Parathyroid adenoma (tissue), 2 donors: ENCODE data around the gene CLRN3.

ENCODE experiments used
- H2AFZ ChIP-seq: fragments of 300-600 bp; sonication (generic); one replicate; pipeline ENCODE4 v1.7.0; 2017; ENCODE audit warnings: antibody characterized with exemption, mild to moderate bottlenecking
- H3K27ac ChIP-seq: fragments of 300-600 bp; sonication (generic); one replicate; pipeline ENCODE4 v1.7.0; 2017
- H3K27me3 ChIP-seq: fragments of 300-600 bp; sonication (generic); one replicate; pipeline ENCODE4 v1.7.0; 2017; ENCODE audit warnings: low read length; ENCODE audit not compliant: control insufficient read depth, insufficient read depth
- H3K36me3 ChIP-seq: fragments of 300-600 bp; sonication (generic); one replicate; pipeline ENCODE4 v1.7.0; 2017; ENCODE audit warnings: low read length; ENCODE audit not compliant: control insufficient read depth, insufficient read depth
- H3K4me1 ChIP-seq: fragments of 300-600 bp; sonication (generic); one replicate; pipeline ENCODE4 v1.7.0; 2017; ENCODE audit warnings: control low read depth
- H3K4me2 ChIP-seq: fragments of 300-600 bp; sonication (generic); one replicate; pipeline ENCODE4 v1.7.0; 2017; ENCODE audit warnings: low read length
- H3K4me3 ChIP-seq: fragments of 300-600 bp; sonication (generic); one replicate; pipeline ENCODE4 v1.7.0; 2017; ENCODE audit warnings: low read depth, low read length
- H3K79me2 ChIP-seq: fragments of 300-600 bp; sonication (generic); one replicate; pipeline ENCODE4 v1.7.0; 2017; ENCODE audit warnings: control low read depth
- H3K9ac ChIP-seq: fragments of 300-600 bp; sonication (generic); one replicate; pipeline ENCODE4 v1.7.0; 2017; ENCODE audit warnings: mild to moderate bottlenecking
- H3K9me3 ChIP-seq: fragments of 300-600 bp; sonication (generic); one replicate; pipeline ENCODE4 v1.7.0; 2017; ENCODE audit warnings: low read length; ENCODE audit not compliant: control insufficient read depth
- CTCF ChIP-seq: fragments of 300-600 bp; sonication (generic); IDR thresholded peaks from one replicate; pipeline ENCODE4 v1.7.0; 2017; ENCODE audit warnings: antibody characterized with exemption, mild to moderate bottlenecking
- donor health status: primary hyperparathyroidism.

Gene CLRN3

DNA sequence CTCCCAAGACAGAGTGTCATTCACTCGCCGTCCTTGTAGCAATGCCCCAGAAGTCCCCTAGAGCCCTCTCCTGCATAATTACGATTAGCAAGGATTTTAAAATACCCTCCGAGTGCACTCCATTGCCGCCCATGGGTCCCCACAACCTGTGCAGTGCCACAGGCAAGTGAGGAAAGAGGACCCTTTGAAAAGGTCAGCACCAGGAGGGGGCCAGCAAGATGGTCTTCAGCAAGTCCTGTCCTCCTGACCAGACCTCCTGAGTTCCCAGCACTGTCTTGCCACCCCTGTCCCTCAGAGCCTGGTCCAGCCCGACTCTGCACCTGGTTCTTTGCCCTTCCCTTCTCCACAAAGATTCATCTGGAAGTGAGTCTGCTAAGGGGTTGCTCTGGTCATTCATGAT lies 32.1 kb downstream of the CLRN3 start:
- no peak overlapping the region for H3K4me3 ChIP-seq
- no peak overlapping the region for H2AFZ ChIP-seq
- H3K27ac ChIP-seq, result no peak overlapping the region
- no peak overlapping the region for H3K9ac ChIP-seq
- H3K4me1 ChIP-seq, result no peaks in the 10 kb centered on the region
- no peak for TF ChIP-seq CTCF
- no peaks in the 10 kb centered on the region for H3K27me3 ChIP-seq
- H3K4me2 ChIP-seq, result no peak overlapping the region
- H3K36me3 ChIP-seq, result no peaks in the 10 kb centered on the region
- H3K9me3 ChIP-seq, result no peaks in the 10 kb centered on the region
- H3K79me2 ChIP-seq, result no peaks in the 10 kb centered on the region

DNA sequence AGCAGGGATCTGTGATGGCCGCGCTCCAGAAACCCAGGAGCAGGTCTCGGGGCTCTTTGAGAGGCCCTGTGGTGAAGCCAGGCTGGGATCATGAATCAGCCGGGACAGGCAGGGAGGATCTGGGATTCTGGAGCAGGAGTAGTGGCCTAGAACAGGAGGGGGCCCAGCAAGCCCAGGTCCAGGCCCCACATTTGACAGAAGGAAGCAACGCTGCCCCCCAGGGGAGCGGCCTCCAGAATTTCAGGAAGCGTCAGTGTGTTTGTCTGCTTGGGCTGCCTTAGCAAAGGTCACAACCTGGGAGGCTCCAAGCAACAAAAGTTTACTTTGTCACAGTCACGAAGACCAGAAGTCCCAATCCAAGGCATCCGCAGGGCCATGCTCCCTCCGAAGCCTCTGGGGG lies 36.8 kb downstream of the CLRN3 start:
- H3K4me3 ChIP-seq, result no peak overlapping the region
- no peaks in the 10 kb centered on the region for H3K4me1 ChIP-seq
- H3K4me2 ChIP-seq, result no peak overlapping the region
- H3K27ac ChIP-seq, result no peak overlapping the region
- no peaks in the 10 kb centered on the region for H3K9me3 ChIP-seq
- no peaks in the 10 kb centered on the region for H3K79me2 ChIP-seq
- no peak for TF ChIP-seq CTCF
- H3K9ac ChIP-seq, result no peak overlapping the region
- H2AFZ ChIP-seq, result no peak overlapping the region
- H3K36me3 ChIP-seq, result no peaks in the 10 kb centered on the region
- no peaks in the 10 kb centered on the region for H3K27me3 ChIP-seq

DNA sequence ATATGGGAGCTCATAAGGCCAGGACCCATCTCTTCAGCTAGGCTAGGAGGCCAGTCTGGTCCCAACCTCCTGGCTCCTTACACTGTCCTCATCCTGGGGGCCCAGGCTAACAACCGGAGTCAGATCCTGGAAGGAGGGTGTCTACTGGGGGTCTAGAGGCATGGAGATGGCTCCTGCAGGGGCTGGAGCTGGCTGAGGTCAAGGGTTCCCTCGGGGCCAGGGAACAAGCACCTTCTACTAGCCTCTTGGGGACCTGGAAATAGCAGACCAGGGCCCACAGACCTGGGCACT lies 37.2 kb downstream of the CLRN3 start:
- no peaks in the 10 kb centered on the region for H3K36me3 ChIP-seq
- H2AFZ ChIP-seq, result no peak overlapping the region
- H3K27ac ChIP-seq, result no peak overlapping the region
- H3K4me2 ChIP-seq, result no peak overlapping the region
- no peak for TF ChIP-seq CTCF
- H3K9ac ChIP-seq, result no peak overlapping the region
- no peak overlapping the region for H3K4me3 ChIP-seq
- no peaks in the 10 kb centered on the region for H3K4me1 ChIP-seq
- H3K27me3 ChIP-seq, result no peaks in the 10 kb centered on the region
- H3K79me2 ChIP-seq, result no peaks in the 10 kb centered on the region
- no peaks in the 10 kb centered on the region for H3K9me3 ChIP-seq

DNA sequence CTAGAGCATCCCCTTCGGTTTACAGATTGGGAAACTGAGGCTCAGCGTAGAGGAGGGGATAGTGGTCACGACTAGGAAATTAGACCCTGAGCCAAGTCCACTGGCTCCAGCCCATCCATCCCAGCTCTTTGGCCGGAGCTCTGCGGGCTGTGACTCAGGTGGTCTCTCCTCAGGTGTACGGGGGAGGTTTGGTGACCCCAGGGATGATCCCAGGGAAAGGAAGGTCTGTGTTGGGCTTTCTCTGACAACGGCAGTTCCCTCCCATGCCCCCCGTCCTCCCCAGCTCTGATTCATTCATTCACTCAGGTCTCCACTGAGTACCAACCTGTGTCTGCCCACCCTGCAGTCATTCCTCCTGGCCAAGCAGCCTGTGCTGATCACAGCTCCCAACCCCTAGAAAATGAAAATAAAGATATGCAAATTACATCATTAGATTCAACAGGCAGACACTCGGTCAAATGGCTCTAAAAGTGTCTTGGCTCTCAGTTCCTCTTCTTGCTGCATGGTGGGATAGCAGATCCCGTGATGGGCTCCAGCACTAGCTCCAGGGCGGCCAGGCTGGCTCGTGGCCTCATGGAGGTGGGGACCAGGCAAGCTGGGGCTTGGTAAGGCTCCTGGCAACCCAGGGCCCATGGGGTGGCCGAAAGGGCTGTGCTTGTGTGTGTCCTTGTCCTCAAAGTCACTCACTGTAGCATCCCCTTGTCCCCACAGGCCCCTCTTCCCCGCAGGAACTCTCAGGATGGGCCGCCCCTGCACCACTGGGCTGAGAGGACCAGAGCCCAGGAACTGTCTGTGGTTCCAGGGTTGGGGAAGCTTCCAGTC lies 37.8 kb downstream of the CLRN3 start:
- Histone ChIP-seq H3K27me3 (no peaks in the 10 kb centered on the region), H3K27ac (no peak overlapping the region), H3K9me3 (no peaks in the 10 kb centered on the region), H3K9ac (no peak overlapping the region), H3K36me3 (no peaks in the 10 kb centered on the region), H3K79me2 (no peaks in the 10 kb centered on the region), H2AFZ (no peak overlapping the region), H3K4me2 (no peak overlapping the region), H3K4me3 (no peak overlapping the region), H3K4me1 (no peaks in the 10 kb centered on the region)
- no peak for TF ChIP-seq CTCF
